ENCODE results near the gene EML6. TPM values are rescaled to one million over a fixed set of nuclear protein-coding genes. Genes with fewer than 3 reads are reported as not detected.

The EML6 gene
- total RNA-seq, 1 experiment from 2014 or later, result 1.5 TPM

GRCh38 chr2:54681416-54681815 lies 42.0 kb upstream of the EML6 start:
- Histone ChIP-seq H3K56ac (ENCODE audit: insufficient read length, low read depth, low read length) (no peak overlapping the region), H3K27ac (ENCODE audit: insufficient read length, low read depth, low read length) (no peak overlapping the region), H2BK5ac (ENCODE audit: insufficient read length, low read length) (no peak overlapping the region), H4K91ac (ENCODE audit: insufficient read length, low read depth, low read length) (no peak overlapping the region), H3K14ac (ENCODE audit: insufficient read depth, low read length) (no peak overlapping the region), H3K4me2 (ENCODE audit: insufficient read depth, insufficient read length, low read length) (no peak overlapping the region), H4K20me1 (ENCODE audit: control insufficient read depth, insufficient read depth, insufficient read length) (no peaks in the 10 kb centered on the region), H3K18ac (ENCODE audit: insufficient read length, low read depth, low read length) (no peak overlapping the region), H2BK20ac (ENCODE audit: low read depth, low read length, poor library complexity, severe bottlenecking) (no peak overlapping the region), H3K9ac (ENCODE audit: extremely low read depth, insufficient read length, low read length) (no peak overlapping the region), H3T11ph (ENCODE audit: low read length) (no peak overlapping the region), H3K9me3 (ENCODE audit: control insufficient read depth, low read depth, low read length) (no peaks in the 10 kb centered on the region), H2AK5ac (ENCODE audit: insufficient read length, low read length) (no peak overlapping the region), H2AFZ (ENCODE audit: low read length) (no peak overlapping the region), H3K79me2 (ENCODE audit: insufficient read depth, low read length) (no peaks in the 10 kb centered on the region), H3K27me3 (ENCODE audit: insufficient read depth, low read length) (no peaks in the 10 kb centered on the region), H2BK15ac (ENCODE audit: low read depth, low read length) (no peak overlapping the region), H3K23me2 (ENCODE audit: insufficient read length, low read depth, low read length, poor library complexity, severe bottlenecking) (no peaks in the 10 kb centered on the region), H3K4ac (ENCODE audit: low read depth, low read length) (no peak overlapping the region), H4K5ac (ENCODE audit: insufficient read length, low read depth, low read length) (no peak overlapping the region), H3K79me1 (ENCODE audit: insufficient read depth, low read depth, low read length, poor library complexity, severe bottlenecking) (no peaks in the 10 kb centered on the region), H3K4me1 (ENCODE audit: insufficient read depth, low read length) (no peaks in the 10 kb centered on the region), H4K8ac (replicated peaks; ENCODE audit: insufficient read length, low read depth, low read length) (no peak overlapping the region), H2BK12ac (ENCODE audit: insufficient read length, low read depth, low read length) (no peak overlapping the region), H2BK120ac (ENCODE audit: low read depth, low read length, poor library complexity, severe bottlenecking) (no peak overlapping the region), H3K23ac (ENCODE audit: insufficient read length, low read depth, low read length) (no peak overlapping the region)
- H3K4me3 Mint-ChIP-seq, result no peak overlapping the region
- no peaks in the 10 kb centered on the region for H3K4me1 Mint-ChIP-seq
- no peaks in the 10 kb centered on the region for H3K9me3 Mint-ChIP-seq
- no peak for DNase-seq
- H3K36me3 Mint-ChIP-seq (ENCODE audit: insufficient read depth in 1 of 3, low read depth in 3 of 3), result no peaks in the 10 kb centered on the region
- H3K27me3 Mint-ChIP-seq (ENCODE audit: low read depth), result no peaks in the 10 kb centered on the region; the same call in 1 of the 2 replicates
- H3K27ac Mint-ChIP-seq, result no peak overlapping the region
- TF ChIP-seq CTCF (conservative IDR thresholded peaks at IDR 0.05), result no peak
- WGBS (ENCODE audit: extremely low coverage, insufficient read length, low lambda C conversion rate), result no CpG with 5 or more reads among the region's 6 CpGs
